Stimulated activated CD4-positive, alpha-beta T cell treated with anti-CD3 and anti-CD28 coated beads, Interleukin-1b, Interleukin-23, amount 100 ng/mL, for 24 hours (primary cell): ENCODE results near the gene PTMA.
"Not testable (repeated sequence)": the region's sequence is repeated elsewhere in the genome, so short reads cannot be mapped to it uniquely, and the experiment has no call there.

Experiments used
- DNase-seq, 4 experiments: peaks; one replicate each; pipeline ENCODE4 v3.0.0-alpha.2; 2020; ENCODE audit warnings: low read depth in 4 of 4, low spot score in 1 of 4

The PTMA gene, protein sequence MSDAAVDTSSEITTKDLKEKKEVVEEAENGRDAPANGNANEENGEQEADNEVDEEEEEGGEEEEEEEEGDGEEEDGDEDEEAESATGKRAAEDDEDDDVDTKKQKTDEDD

DNA sequence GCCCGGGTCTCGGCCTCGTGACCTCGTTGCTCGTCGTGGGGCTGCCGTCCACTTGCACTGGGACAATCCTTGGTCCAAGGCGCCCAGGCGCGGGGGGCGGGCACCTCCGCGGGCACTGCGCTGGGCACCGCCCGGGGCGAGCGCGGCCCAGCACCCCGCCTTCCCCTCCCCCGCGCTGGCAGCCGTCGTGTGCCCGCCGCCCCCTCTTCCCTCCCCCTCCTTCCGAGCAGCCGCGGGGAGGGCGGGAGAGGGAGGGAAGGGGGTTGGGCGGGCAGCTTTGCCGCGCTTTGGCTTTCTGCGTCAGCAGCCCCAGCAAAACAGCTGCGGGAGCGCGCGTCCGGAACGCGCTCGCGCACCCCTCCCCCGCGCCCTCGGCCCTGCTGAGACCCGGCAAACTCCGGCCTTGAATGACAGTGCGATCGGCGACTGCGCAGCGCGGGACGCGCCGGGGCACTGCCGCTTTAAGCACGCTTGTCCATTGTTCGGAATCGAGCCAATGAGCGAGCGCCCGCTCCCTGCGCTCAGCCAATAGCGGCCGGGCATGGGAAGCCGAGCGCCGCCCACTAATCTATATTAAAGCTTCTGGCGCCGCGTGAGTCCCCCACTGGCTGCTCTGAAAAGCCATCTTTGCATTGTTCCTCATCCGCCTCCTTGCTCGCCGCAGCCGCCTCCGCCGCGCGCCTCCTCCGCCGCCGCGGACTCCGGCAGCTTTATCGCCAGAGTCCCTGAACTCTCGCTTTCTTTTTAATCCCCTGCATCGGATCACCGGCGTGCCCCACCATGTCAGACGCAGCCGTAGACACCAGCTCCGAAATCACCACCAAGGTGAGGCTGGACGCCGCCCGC is at the start of gene PTMA:
PTMA (plus strand) TSS at position 599 of the 846 bp plus-strand sequence; CDS start at position 781, 182 bp downstream.
- peak; percentile 96 to 99 (median 98) for DNase-seq

DNA sequence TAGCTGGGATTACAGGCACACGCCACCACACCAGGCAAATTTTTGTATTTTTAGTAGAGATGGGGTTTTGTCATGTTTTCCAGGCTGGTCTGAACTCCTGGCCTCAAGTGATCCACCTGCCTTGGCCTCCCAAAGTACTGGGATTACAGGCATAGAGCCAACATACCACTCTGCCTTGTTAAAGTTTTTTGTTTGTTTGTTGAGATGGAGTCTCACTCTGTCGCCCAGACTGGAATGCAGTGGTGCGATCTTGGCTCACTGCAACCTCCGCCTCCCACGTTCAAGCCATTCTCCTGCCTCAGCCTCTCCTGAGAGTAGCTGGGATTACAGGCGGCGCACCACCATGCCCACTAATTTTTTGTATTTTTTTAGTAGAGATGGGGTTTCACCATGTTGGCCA is 48.3 kb upstream of the PTMA start:
- DNase-seq, result not testable (repeated sequence)

DNA sequence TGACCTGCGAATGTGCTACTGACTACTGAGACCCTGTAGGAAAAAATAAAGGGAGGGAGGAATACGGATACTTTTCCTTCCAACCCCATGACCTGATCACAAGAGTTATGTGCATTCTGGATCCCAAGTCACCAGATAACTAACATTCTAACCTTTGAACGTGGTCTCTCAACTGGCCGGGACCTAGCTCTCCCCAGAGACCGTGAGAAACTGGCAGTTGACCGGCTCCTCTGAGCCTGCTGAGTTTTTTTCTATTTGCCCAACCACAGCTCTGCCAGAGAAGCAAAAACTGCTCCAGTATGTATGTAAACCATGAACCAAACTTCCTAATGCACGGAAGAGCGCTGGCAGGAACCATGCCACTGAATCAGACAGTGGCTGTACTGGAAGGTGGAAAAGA is 47.5 kb upstream of the PTMA start:
- DNase-seq, result no peak

DNA sequence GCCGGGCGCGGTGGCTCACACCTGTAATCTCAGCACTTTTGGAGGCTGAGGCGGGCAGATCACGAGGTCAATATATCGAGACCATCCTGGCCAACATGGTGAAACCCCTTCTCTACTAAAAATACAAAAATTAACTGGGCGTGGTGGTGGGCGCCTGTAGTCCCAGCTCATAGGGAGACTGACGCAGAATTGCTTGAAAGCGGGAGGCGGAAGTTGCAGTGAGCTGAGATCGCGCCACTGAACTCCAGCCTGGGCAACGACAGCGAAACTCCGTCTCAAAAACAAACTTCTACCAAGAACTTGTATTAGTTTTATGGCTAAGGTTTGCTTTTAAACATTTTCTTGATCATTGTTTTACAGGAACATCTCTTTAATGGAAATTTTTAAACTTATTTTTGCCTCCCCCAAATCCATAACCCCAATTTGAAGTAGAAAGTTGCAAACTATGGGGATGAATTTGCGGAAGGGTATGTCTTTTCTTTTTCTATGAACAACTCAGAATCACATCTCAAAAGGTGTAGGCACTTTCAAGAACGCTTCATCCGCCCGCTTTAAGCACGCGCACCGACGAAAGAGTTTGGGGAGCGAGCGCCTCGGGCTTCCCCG is 46.8 kb upstream of the PTMA start:
- DNase-seq, result no peak

GRCh38 chr2:231662028-231662810 is 46.1 kb upstream of the PTMA start:
- peak; percentile 83 to 93 (median 90) for DNase-seq

DNA sequence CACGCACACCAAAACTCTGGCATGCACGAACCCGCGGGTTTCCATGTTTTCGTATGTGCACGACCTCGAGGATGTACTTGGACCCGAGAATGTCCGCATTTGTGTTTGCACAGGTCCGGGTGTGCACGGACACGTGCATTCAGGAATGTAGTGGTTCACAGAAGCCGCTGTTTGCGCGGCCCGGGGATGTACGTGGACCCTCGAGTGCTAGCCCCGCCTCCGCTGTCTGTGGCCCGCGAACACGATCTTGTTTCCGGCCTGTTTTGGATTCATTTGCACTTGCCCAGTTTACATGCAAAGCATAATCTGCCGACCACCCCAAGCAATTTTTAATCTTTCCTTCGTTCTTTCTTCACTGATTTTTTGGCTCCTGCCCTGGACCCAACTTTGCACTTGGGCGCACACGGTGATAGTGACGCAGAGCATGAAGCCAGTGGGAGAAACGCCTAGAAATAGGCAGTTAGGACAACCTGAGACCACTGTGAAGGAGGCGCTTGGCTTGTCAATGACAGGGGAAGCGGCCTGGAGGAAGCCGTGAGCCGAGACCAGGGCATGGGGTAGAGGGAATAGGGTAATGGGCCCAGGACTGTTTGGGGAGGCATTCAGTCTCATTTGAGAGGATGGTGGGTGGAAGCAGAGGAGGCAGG is 45.4 kb upstream of the PTMA start:
- no peak for DNase-seq

DNA sequence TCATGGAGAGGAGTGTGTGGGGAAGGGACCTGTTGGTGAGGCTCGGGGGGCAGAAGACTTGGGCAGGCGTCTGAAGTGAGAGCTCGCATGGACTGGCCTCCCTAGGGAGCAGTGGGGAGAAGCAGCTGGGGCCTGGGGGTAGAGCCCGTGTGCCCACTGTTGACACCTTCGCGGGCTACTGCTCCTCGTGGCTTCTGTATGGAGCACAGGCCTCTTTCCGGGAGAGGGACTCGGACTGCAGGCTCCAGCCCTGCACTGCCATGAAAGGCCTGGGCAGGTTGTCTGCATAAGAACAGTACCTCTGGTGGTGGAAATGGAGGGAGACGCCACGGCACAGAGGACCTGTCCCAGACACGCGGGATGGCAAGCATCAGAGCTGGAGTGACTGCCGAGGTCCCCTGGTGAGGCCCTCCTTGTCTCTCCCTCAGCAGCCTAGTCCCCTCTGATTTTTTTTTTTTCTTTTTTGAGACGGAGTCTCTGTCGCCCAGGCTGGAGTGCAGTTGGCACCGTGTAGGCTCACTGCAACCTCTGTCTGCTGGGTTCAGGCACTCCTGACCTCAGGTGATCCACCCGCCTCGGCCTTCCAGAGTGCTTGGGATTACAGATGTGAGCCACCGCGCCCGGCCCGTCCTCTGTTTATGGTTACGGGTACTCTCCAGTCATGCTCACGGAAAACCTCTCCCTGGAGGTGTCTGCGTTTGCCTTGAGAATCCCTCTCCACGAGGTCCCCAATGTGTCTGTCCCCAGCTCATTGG is 44.7 kb upstream of the PTMA start:
- no peak for DNase-seq

- no peak for DNase-seq
Measured at GRCh38 chr2:231664727-231665126, 43.6 kb upstream of the PTMA start.

GRCh38 chr2:231665245-231666170 is 42.8 kb upstream of the PTMA start:
- DNase-seq, result no peak

DNA sequence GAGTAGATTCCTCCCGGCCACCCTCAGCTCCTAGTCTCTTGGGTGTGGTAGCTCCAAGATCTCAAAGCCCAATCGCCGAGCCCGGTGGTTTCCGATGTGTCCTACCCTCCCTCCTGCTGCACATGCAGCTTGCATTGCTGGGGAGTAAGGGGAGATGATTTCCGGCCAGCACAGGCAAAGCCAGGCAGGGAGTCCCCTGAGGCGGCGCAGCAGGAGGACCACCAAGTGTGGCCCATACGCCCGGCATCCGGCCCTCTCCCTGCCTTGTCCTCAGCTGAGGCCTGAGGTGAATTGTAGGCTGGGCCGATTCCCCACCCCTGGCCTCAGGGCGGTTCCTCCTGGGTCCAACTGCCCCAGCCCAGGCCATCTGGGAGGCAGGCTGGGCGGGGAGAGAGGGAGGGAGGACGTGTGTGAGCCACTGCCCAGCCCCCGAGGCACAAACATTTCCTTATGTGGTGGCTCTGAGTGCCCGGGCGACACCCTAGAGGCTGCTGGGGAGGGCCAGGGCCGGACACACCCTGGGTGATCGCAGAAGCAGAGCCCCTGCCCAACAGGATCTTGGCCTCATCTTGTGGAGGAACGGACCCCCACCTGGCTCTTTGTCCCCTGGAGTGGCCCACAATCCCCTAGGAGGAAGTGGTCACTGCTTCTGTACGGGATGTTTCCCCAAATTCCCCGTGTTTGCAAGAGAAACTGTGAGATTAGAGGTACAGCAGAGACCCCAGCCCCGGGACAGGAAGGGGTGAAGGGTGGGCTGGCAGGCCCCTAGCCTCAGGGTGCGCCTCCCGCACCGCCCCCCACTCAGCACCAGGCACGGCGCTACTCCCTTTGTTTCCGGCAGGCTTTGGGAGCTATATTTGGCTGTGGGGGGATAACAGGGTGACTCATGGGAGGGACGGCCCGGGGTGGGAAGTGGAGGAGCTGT is 41.9 kb upstream of the PTMA start:
- no peak for DNase-seq

- DNase-seq, result no peak
Measured at GRCh38 chr2:231667096-231667427, 41.3 kb upstream of the PTMA start.

GRCh38 chr2:231667496-231667895 is 40.8 kb upstream of the PTMA start:
- no peak for DNase-seq

DNA sequence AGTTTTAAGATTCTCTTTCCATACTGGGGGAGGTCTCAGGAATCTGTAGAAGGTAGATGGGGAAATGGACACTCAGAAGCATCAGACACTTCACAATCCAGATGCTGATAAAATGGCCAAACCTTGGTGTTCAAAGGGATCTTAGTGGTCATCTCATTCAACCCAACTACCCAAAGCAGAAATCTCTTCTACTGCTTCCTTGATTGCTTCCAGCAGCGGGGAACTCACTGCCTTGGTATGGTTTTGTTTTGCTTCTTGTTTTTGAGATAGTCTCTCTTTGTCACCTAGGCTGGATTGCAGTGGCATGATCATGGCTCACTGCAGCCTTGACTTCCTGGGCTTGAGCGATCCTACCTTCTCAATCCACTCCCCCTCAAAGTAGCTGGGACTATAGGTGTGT is 39.3 kb upstream of the PTMA start:
- no peak for DNase-seq

GRCh38 chr2:231671270-231672050 is 36.9 kb upstream of the PTMA start:
- DNase-seq, result no peak

DNA sequence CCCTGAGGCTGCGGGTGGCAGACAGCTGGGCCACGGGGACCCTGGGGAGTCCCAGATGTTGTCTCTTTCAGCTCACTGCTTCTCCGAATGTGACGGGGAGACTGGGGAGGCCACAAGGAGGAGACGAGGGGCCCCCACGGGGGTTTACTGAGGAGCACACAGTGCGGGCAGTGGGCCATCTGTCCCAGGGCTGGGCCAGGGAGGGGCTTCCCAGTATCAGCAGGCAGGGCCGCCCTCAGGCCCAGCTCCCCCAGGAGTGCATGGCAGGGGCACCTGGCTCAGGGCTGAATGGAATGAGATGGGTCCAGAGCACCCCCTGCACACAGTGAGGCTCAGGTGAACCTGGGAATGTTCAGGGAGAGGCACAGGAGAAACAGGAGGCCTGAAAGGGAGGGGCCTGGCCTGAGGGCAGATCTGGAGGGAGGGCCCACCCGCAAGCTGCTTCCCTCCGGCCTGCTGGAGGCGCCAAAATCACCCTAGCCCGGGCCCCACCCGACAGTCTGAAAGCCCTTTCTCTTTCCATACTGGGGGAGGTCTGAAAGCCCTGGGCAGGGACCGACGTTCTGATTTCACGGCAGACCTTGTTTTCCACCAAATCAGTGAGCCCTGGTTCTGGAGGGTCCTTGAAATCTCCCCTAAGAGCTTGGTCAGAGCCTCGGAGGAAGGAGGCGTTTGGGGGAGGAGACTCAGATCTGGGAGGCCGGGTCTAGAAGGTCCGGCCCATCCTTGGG is 35.5 kb upstream of the PTMA start:
- DNase-seq, result no peak

- no peak for DNase-seq
Measured at GRCh38 chr2:231673348-231673770, 35.0 kb upstream of the PTMA start.
